SK-N-MC (cell line): Measurements from ENCODE around the gene SMPD3.

Experiments used
- EZH2 ChIP-seq: fragments of 200-600 bp; sonication (generic); IDR thresholded peaks from one replicate; pipeline ENCODE4 v1.6.1; 2017; ENCODE audit warnings: antibody characterized with exemption
- POLR2AphosphoS5 ChIP-seq: IDR thresholded peaks from 2 replicates; pipeline ENCODE4 v1.6.1; 2012; ENCODE audit warnings: mild to moderate bottlenecking, low read depth, low read length, borderline replicate concordance

- TF ChIP-seq EZH2 (no peak), POLR2AphosphoS5 (no peak)
Observed at GRCh38 chr16:68388124-68388523, 60.2 kb downstream of the SMPD3 start.
